Testis (tissue), 2 donors: Measurements from ENCODE around the gene TMOD2.

Experiments
- CTCF ChIP-seq, 3 experiments: fragments of 450-650 bp in 2 of 3; fragments of 200-600 bp in 1 of 3; sonication (generic) in 1 of 3; IDR thresholded peaks; one replicate each; pipeline ENCODE4 v1.5.1; 2016 to 2019; ENCODE audit warnings: antibody characterized with exemption in 3 of 3, mild to moderate bottlenecking in 2 of 3, moderate library complexity in 1 of 3
- POLR2A ChIP-seq: fragments of 450-650 bp; IDR thresholded peaks from one replicate; pipeline ENCODE4 v1.6.1; 2017; ENCODE audit warnings: antibody characterized with exemption, mild to moderate bottlenecking, moderate library complexity

- TF ChIP-seq CTCF (IDR thresholded peaks at IDR 0.05) (no peak), POLR2A (no peak)
These were observed 13.7 kb upstream of the TMOD2 start, which contains the start of gene LYSMD2 for GRCh38 chr15:51737522-51738305.
